B cell (primary cell): Measurements from ENCODE around the gene TMEM132A. TPM values are rescaled to one million over a fixed set of nuclear protein-coding genes. Genes with fewer than 3 reads are reported as not detected.

Source experiments
- ATAC-seq: fragments of 200-7000 bp; cut with Tn5 transposase; one replicate; pipeline ENCODE4 v1.10.0; 2021; ENCODE audit warnings: low read depth, mild to moderate bottlenecking, moderate number of reproducible peaks, moderate library complexity
- CTCF ChIA-PET: fragments of 350-600 bp; sonication (Branson Sonifier 250); formaldehyde crosslinking; loops from one replicate; lab custom pipeline; 2021; ENCODE audit warnings: antibody characterized with exemption, inconsistent platforms; lab: Charles Lee
- POLR2A ChIA-PET: fragments of 350-600 bp; sonication (Branson Sonifier 250); formaldehyde crosslinking; loops from one replicate; lab custom pipeline; 2021; ENCODE audit warnings: antibody characterized with exemption; lab: Charles Lee
- DNase-seq: peaks from one replicate; pipeline ENCODE4 v3.0.0; 2013
- H2AFZ ChIP-seq: 2 replicates; pipeline ENCODE4 v1.6.1; 2012; ENCODE audit warnings: mild to moderate bottlenecking, low read depth, low read length; ENCODE audit not compliant: insufficient read depth, poor library complexity, severe bottlenecking
- H3K27ac ChIP-seq, 2 donors: 1 replicate in 1 of 2; 2 replicates in 1 of 2; pipeline ENCODE4 v1.5.1; 2012 to 2013; ENCODE audit warnings: low read length in 2 of 2, mild to moderate bottlenecking in 2 of 2, moderate library complexity in 1 of 2
- H3K27me3 ChIP-seq, 4 experiments: fragments of 200-600 bp in 1 of 4; sonication (generic) in 1 of 4; replicated peaks in 1 of 4; 1 replicate in 2 of 4; 2 replicates in 2 of 4; pipeline versions ENCODE4 v1.6.1 to v1.7.0; 2013 to 2016; ENCODE audit warnings: low read length in 3 of 4, mild to moderate bottlenecking in 2 of 4, mixed read lengths in 1 of 4, moderate library complexity in 1 of 4; ENCODE audit not compliant: insufficient read depth in 4 of 4, control insufficient read depth in 3 of 4; ENCODE audit errors: control extremely low read depth in 1 of 4
- H3K36me3 ChIP-seq, 2 experiments: replicated peaks in 1 of 2; 1 replicate in 1 of 2; 2 replicates in 1 of 2; pipeline versions ENCODE4 v1.6.1 to v1.7.1; 2013; ENCODE audit warnings: low read length in 1 of 2; ENCODE audit not compliant: insufficient read depth in 2 of 2, control insufficient read depth in 1 of 2; ENCODE audit errors: control extremely low read depth in 1 of 2, extremely low read depth in 1 of 2
- H3K4me1 ChIP-seq, 2 donors: fragments of 200-600 bp in 1 of 2; sonication (generic) in 1 of 2; 1 replicate in 1 of 2; 2 replicates in 1 of 2; pipeline versions ENCODE4 v1.5.1 to v1.6.1; 2013 to 2017; ENCODE audit warnings: low read length in 2 of 2; ENCODE audit not compliant: control insufficient read depth in 2 of 2, insufficient read depth in 2 of 2
- H3K4me2 ChIP-seq: replicated peaks from 2 replicates; pipeline ENCODE3; 2012; ENCODE audit warnings: mild to moderate bottlenecking, low read depth, low read length; ENCODE audit not compliant: poor library complexity, severe bottlenecking
- H3K4me3 ChIP-seq, 5 experiments: fragments of 200-600 bp in 1 of 5; sonication (generic) in 1 of 5; 1 replicate in 3 of 5; 2 replicates in 2 of 5; pipeline versions ENCODE4 v1.5.1 to v1.7.0; 2011 to 2016; ENCODE audit warnings: low read length in 4 of 5, mild to moderate bottlenecking in 4 of 5, low read depth in 2 of 5, control low read depth in 1 of 5, moderate library complexity in 1 of 5; ENCODE audit not compliant: insufficient read depth in 1 of 5; ENCODE audit errors: control extremely low read depth in 1 of 5, extremely low read depth in 1 of 5
- H3K79me2 ChIP-seq: fragments of 200-600 bp; sonication (generic); one replicate; pipeline ENCODE4 v1.6.0; 2016; ENCODE audit warnings: low read length; ENCODE audit not compliant: control insufficient read depth, insufficient read depth
- H3K9ac ChIP-seq: fragments of 200-600 bp; sonication (generic); 2 replicates; pipeline ENCODE4 v1.6.1; 2017; ENCODE audit warnings: mild to moderate bottlenecking, low read length, moderate library complexity
- H3K9me3 ChIP-seq, 3 donors: one replicate each; pipeline versions ENCODE4 v1.6.1 to v1.7.1; 2013; ENCODE audit warnings: low read length in 2 of 3; ENCODE audit not compliant: control insufficient read depth in 2 of 3, insufficient read depth in 1 of 3; ENCODE audit errors: control extremely low read depth in 1 of 3
- H4K20me1 ChIP-seq: 2 replicates; pipeline ENCODE4 v1.6.0; 2012; ENCODE audit warnings: mild to moderate bottlenecking, low read length; ENCODE audit not compliant: insufficient read depth, control insufficient read depth, poor library complexity, severe bottlenecking
- H3K27ac Mint-ChIP-seq: one replicate; pipeline ENCODE4 v1.8.0; 2021; ENCODE audit warnings: mixed read lengths
- H3K27me3 Mint-ChIP-seq: one replicate; pipeline ENCODE4 v1.8.0; 2021; ENCODE audit warnings: mixed read lengths
- H3K4me1 Mint-ChIP-seq: one replicate; pipeline ENCODE4 v1.8.0; 2021; ENCODE audit warnings: mixed read lengths
- H3K4me3 Mint-ChIP-seq: one replicate; pipeline ENCODE4 v1.8.0; 2021; ENCODE audit warnings: mixed read lengths
- H3K9me3 Mint-ChIP-seq: one replicate; pipeline ENCODE4 v1.8.0; 2022; ENCODE audit warnings: mixed read lengths; ENCODE audit not compliant: insufficient read depth
- EZH2 ChIP-seq: IDR thresholded peaks from 2 replicates; pipeline ENCODE4 v1.6.1; 2012; ENCODE audit warnings: borderline replicate concordance, low read depth, mild to moderate bottlenecking, moderate library complexity, low read length; ENCODE audit not compliant: insufficient read depth, poor library complexity, severe bottlenecking
- WGBS: methylation state at CpG from one replicate; pipeline ENCODE4 v1.1.5; 2013; ENCODE audit warnings: missing lambda C conversion rate; ENCODE audit not compliant: insufficient coverage; 5-methylcytosine and 5-hydroxymethylcytosine counted together
- intact Hi-C: fragments of 100-400 bp; cut with micrococcal nuclease; formaldehyde crosslinking; loops from one replicate; pipeline ENCODE4 v1.10.0; 2022
- polyA plus RNA-seq: library from polyadenylated mRNA; depleted of rRNA; stranded (reverse); fragments of >200 nt; gene quantifications from 2 replicates; pipeline ENCODE4 v1.2.3, GENCODE V29; 2012
- total RNA-seq, 2 donors: library from RNA; stranded (reverse); fragments of 120-200 nt in 1 of 2; gene quantifications; 1 replicate in 1 of 2; 2 replicates in 1 of 2; pipeline versions ENCODE4 v1.2.3 to v1.2.4, GENCODE V29; 2013 to 2022
- TF ChIP-seq, protein P1 (sequence below): fragments of 200-600 bp; IDR thresholded peaks from one replicate; pipeline ENCODE4 v1.8.0; 2022; ENCODE audit warnings: antibody characterized with exemption, mild to moderate bottlenecking

Gene TMEM132A
- total and polyA plus RNA-seq, 2 donors (not counting 1 experiment from before 2014, with no cell fraction given): 1.2 to 11.3 TPM

- no peak for ATAC-seq
- TF ChIP-seq, protein P1, sequence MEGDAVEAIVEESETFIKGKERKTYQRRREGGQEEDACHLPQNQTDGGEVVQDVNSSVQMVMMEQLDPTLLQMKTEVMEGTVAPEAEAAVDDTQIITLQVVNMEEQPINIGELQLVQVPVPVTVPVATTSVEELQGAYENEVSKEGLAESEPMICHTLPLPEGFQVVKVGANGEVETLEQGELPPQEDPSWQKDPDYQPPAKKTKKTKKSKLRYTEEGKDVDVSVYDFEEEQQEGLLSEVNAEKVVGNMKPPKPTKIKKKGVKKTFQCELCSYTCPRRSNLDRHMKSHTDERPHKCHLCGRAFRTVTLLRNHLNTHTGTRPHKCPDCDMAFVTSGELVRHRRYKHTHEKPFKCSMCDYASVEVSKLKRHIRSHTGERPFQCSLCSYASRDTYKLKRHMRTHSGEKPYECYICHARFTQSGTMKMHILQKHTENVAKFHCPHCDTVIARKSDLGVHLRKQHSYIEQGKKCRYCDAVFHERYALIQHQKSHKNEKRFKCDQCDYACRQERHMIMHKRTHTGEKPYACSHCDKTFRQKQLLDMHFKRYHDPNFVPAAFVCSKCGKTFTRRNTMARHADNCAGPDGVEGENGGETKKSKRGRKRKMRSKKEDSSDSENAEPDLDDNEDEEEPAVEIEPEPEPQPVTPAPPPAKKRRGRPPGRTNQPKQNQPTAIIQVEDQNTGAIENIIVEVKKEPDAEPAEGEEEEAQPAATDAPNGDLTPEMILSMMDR: no peak
- no peak for TF ChIP-seq EZH2
- Histone ChIP-seq H3K9ac (peak overlapping the region; percentile 89), H3K27me3 (no peaks in the 10 kb centered on the region), H3K36me3 (peaks cover 0 to 6% of the 10 kb centered on the region in 2 experiments), H3K4me3 (peak overlapping the region in 1 of 5 experiments; percentile 61), H3K27ac (peak overlapping the region; percentile 87 to 96), H2AFZ (peak overlapping the region; percentile 95), H3K4me2 (peak overlapping the region; percentile 96), H3K9me3 (no peaks in the 10 kb centered on the region), H4K20me1 (peaks cover 17% of the 10 kb centered on the region), H3K79me2 (peaks cover 38% of the 10 kb centered on the region), H3K4me1 (peaks cover 59 to 79% of the 10 kb centered on the region in 2 donors)
- no peaks in the 10 kb centered on the region for H3K27me3 Mint-ChIP-seq
- CTCF ChIA-PET: interaction anchor here (0.6 to 11.8 kb wide), 9 partner anchors 10 to 275 kb away, joined by 3 to 129 read pairs (median 5); partner anchors contain the start of gene PRPF19
- peaks cover 75% of the 10 kb centered on the region for H3K4me1 Mint-ChIP-seq
- POLR2A ChIA-PET: interaction anchor here (0.9 to 8.3 kb wide), 5 partner anchors 11 to 249 kb away, joined by 3 to 96 read pairs (median 5); partner anchors contain the start of genes SLC15A3, TMEM132A and VPS37C
- H3K9me3 Mint-ChIP-seq: no peaks in the 10 kb centered on the region
- H3K4me3 Mint-ChIP-seq: peak overlapping the region; percentile 97
- 98% methylated on average over 19 of the region's 22 CpGs for WGBS
- H3K27ac Mint-ChIP-seq: peak overlapping the region; percentile 98
- peak; percentile 24 for DNase-seq
- intact Hi-C loops: loop anchor here (5.0 to 10.0 kb wide), 4 partner anchors 442 to 1248 kb away; partner anchors contain the start of genes FEN1, MS4A1, PATL1 and TMEM258
Measured at GRCh38 chr11:60912851-60913528, 11.3 kb upstream of the TMEM132A start.
